Mammary epithelial cell (primary cell): ENCODE data around the gene LMAN2L.

ENCODE experiments used
- CTCF ChIP-seq, 2 donors: IDR thresholded peaks in 1 of 2; conservative IDR thresholded peaks in 1 of 2; 2 replicates each; pipeline ENCODE4 v1.5.1; 2011 to 2012; ENCODE audit warnings: inconsistent platforms in 2 of 2, low read length in 2 of 2, mild to moderate bottlenecking in 2 of 2, control low read depth in 1 of 2, low read depth in 1 of 2; ENCODE audit not compliant: insufficient read depth in 1 of 2; ENCODE audit errors: extremely low read depth in 1 of 2
- EZH2 ChIP-seq: IDR thresholded peaks from 2 replicates; pipeline ENCODE4 v1.6.1; 2012; ENCODE audit warnings: low read length, inconsistent platforms, borderline replicate concordance

- no peak for TF ChIP-seq CTCF (conservative IDR thresholded peaks at IDR 0.05 in 1 of 2, IDR thresholded peaks at IDR 0.05 in 1 of 2; ENCODE audit: extremely low read depth in 1 of 2, insufficient read depth in 1 of 2, low read depth in 1 of 2, low read length in 2 of 2)
- TF ChIP-seq EZH2 = no peak
These were observed 76.7 kb downstream of the LMAN2L start for GRCh38 chr2:96663177-96663576.
